ENCODE data around the gene CRYGA.

Gene CRYGA

DNA sequence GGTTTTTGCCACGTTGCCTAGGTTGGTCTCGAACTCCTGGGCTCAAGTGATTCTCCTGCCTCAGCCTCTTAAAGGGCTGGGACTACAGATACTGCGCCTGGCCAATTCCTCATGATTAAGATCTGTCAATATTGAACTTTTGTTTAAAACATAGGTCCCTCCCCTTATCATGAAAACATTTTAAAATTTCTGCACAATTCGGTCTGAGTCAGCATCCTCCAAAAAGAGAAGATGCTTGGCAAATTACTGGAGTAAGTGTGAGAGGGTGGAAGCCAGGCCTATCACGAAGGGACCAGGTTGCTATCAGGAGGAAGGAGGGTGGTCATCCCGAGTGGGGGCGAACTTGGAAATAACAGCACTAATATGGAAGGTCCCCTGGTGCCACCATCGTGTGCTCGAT, 10.8 kb upstream of the CRYGA start:
- H3K27ac ChIP-seq: no peak overlapping the region
- ChIA-PET CTCF (interaction anchor here (0.6 to 2.4 kb wide), 4 partner anchors 74 to 1274 kb away, joined by 3 to 22 read pairs (median 4); partner anchors contain the start of gene IDH1), POLR2A (ENCODE audit: low non-redundant PET) (no interaction called here)
- TF ChIP-seq, protein P1, sequence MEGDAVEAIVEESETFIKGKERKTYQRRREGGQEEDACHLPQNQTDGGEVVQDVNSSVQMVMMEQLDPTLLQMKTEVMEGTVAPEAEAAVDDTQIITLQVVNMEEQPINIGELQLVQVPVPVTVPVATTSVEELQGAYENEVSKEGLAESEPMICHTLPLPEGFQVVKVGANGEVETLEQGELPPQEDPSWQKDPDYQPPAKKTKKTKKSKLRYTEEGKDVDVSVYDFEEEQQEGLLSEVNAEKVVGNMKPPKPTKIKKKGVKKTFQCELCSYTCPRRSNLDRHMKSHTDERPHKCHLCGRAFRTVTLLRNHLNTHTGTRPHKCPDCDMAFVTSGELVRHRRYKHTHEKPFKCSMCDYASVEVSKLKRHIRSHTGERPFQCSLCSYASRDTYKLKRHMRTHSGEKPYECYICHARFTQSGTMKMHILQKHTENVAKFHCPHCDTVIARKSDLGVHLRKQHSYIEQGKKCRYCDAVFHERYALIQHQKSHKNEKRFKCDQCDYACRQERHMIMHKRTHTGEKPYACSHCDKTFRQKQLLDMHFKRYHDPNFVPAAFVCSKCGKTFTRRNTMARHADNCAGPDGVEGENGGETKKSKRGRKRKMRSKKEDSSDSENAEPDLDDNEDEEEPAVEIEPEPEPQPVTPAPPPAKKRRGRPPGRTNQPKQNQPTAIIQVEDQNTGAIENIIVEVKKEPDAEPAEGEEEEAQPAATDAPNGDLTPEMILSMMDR (conservative IDR thresholded peaks at IDR 0.05; ENCODE audit: low read depth): no peak
- no peak for DNase-seq (ENCODE audit: low spot score)

DNA sequence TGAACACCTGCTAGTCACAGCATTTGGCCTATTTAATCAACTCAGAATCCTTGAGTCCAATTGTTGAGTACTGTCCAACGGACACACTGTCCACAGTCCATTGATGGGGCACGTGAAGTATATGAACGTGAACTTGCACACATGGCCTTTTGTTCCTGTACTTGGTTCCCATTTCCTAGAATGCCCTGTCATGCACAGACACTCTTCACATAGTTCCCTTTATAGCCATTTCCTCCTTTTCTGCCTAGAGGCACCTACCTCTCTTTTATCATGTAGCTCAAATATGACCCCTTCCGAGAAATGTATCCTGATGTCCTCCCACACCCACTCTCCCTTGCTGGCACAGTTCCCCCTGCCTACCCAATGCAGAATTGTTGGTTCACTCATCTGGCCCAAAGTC, 8.7 kb upstream of the CRYGA start:
- TF ChIP-seq, protein P1 (conservative IDR thresholded peaks at IDR 0.05; ENCODE audit: low read depth): no peak
- POLR2A ChIA-PET (ENCODE audit: low non-redundant PET): no interaction called here
- DNase-seq (ENCODE audit: low spot score): no peak
- no peak overlapping the region for H3K27ac ChIP-seq
- CTCF ChIA-PET: no interaction called here

DNA sequence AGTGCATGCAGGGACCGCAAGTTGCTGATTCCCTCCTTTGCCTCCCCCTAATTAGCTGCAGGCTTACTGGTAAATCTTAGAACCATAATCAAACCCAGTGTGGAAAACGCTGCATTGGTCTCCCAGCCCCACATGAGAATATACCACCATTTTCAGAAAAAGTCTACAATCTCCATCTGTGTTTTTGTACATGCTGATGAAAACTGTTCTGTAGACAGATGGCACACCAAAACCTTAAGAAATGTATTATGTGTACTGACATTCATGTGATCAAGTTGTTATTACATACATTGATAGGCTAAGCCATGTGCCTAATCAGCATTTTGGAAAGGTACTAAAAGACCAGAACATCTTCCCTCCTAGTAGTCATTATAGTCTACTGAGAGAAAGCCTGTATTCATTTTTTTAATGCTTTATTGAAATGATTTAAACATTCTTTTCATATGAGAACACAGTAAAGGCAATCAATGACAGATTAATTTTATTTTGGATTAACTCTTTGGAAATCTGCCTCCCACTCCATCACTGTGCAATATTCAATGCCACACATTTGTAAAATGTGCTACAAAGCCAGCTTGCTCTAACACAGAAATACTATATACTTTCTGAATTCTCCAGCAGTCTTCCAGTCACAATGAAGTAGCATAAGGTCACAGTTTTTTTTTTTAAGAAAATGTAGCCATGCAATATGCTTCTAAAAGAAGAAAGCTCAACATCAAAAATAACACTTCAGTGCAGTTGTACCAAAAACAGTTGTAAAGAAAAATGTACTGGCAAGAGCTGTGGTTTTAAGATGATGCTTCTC, 1.8 kb upstream of the CRYGA start:
- POLR2A ChIA-PET (ENCODE audit: low non-redundant PET): no interaction called here
- CTCF ChIA-PET: interaction anchor here (0.6 to 1.7 kb wide), 3 partner anchors 10 to 192 kb away, joined by 3 to 6 read pairs (median 3); no protein-coding TSS in a partner anchor
- no peak for DNase-seq (ENCODE audit: low spot score)
- H3K27ac ChIP-seq: no peak overlapping the region
- TF ChIP-seq, protein P1 (conservative IDR thresholded peaks at IDR 0.05; ENCODE audit: low read depth): no peak

DNA sequence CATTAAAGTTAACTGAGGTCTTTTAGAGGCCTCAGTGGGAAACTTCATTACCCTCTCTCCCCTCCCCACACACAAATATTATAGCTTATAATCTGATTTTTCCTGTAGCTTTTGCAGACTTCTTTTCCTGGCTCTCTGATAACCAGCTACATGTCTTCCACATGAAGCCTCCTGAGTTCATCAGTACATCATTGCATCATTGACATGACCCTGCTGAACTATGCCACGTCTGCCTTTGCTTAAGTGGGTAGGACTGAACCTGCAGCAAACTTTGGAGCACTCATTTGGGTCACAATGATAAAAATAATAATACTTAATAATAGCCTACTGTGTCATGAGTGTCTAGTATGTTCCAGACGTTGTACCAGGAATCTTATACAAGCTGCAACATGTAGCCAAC, 7.0 kb downstream of the CRYGA start:
- CTCF ChIA-PET: interaction anchor here (0.5 to 0.7 kb wide), 2 partner anchors 13 to 95 kb away, joined by 3 to 6 read pairs; no protein-coding TSS in a partner anchor

DNA sequence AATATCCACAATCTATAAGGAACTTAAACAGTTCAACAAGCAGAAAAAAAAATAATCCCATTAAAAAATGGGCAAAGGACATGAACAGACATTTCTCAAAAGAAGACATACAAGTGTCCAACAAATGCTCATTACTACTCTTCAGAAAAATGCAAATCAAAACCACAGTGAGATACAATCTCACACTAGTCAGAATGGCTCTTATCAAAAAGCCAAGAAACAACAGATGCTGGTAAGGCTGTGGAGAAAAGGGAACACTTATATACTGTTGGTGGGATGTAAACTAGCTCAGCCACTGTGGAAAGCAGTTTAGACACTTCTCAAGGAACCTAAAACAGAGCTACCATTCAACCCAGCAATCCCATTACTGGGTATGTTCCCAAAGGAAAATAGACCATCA, 10.2 kb downstream of the CRYGA start:
- H3K27ac ChIP-seq: no peak overlapping the region
- no peak for DNase-seq (ENCODE audit: low spot score)
- ChIA-PET CTCF (interaction anchor here (0.7 kb wide), 1 partner anchor 97 kb away, joined by 3 read pairs; no protein-coding TSS in a partner anchor), POLR2A (ENCODE audit: low non-redundant PET) (no interaction called here)
- TF ChIP-seq, protein P1 (conservative IDR thresholded peaks at IDR 0.05; ENCODE audit: low read depth): no peak

More for the DNA sequence above, 7.0 kb downstream of the CRYGA start:
- POLR2A ChIA-PET (ENCODE audit: low non-redundant PET): no interaction called here
- no peak overlapping the region for H3K27ac ChIP-seq
- DNase-seq (ENCODE audit: low spot score): no peak
- TF ChIP-seq, protein P1 (conservative IDR thresholded peaks at IDR 0.05; ENCODE audit: low read depth): no peak

DNA sequence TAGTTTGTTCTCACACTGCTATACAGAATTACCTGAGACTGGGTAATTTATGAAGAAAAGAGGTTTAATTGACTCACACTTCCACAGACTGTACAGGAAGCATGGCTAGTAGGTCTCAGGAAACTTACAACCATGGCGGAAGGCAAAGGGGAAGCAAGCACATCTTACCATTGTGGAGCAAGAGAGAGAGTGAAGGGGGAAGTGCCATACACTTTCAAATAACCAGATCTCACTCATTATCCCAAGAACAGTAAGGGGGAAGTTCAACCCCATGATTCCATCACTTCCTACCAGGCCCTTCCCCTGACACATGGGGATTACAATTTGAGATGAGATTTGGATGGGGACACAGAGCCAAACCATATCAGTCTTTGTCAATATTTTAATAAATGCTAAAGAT, 12.4 kb downstream of the CRYGA start:
- no peak overlapping the region for H3K27ac ChIP-seq
- ChIA-PET POLR2A (ENCODE audit: low non-redundant PET) (no interaction called here), CTCF (no interaction called here)
- no peak for DNase-seq (ENCODE audit: low spot score)
- TF ChIP-seq, protein P1 (conservative IDR thresholded peaks at IDR 0.05; ENCODE audit: low read depth): no peak
